Fibroblast of lung (primary cell): ENCODE data around the gene STRIP2. TPM values are rescaled to one million over a fixed set of nuclear protein-coding genes. Genes with fewer than 3 reads are reported as not detected.

Experiments used
- DNase-seq, 2 donors: peaks; one replicate each; pipeline versions ENCODE4 v3.0.0 to v3.0.0-alpha.2; 2010; ENCODE audit warnings: low read depth in 2 of 2
- H2AFZ ChIP-seq: 2 replicates; pipeline ENCODE4 v1.5.1; 2012; ENCODE audit warnings: low read length, control low read depth, inconsistent platforms
- H3K27ac ChIP-seq: 2 replicates; pipeline ENCODE4 v1.5.1; 2011; ENCODE audit warnings: low read length, control low read depth; ENCODE audit not compliant: insufficient read depth
- H3K27me3 ChIP-seq: 2 replicates; pipeline ENCODE4 v1.5.1; 2011; ENCODE audit warnings: mild to moderate bottlenecking, low read length; ENCODE audit not compliant: control insufficient read depth, insufficient read depth
- H3K36me3 ChIP-seq: 2 replicates; pipeline ENCODE4 v1.5.1; 2011; ENCODE audit warnings: low read length; ENCODE audit not compliant: control insufficient read depth, insufficient read depth
- H3K4me1 ChIP-seq: 2 replicates; pipeline ENCODE4 v1.5.1; 2011; ENCODE audit warnings: low read length; ENCODE audit not compliant: control insufficient read depth, insufficient read depth; ENCODE audit errors: extremely low read depth
- H3K4me2 ChIP-seq: 2 replicates; pipeline ENCODE4 v1.5.1; 2011; ENCODE audit warnings: low read length, control low read depth; ENCODE audit not compliant: insufficient read depth; ENCODE audit errors: extremely low read depth
- H3K4me3 ChIP-seq, 4 experiments: fragments of 200-600 bp in 1 of 4; sonication (generic) in 1 of 4; replicated peaks in 1 of 4; 2 replicates each; pipeline ENCODE4 v1.5.1; 2011 to 2016; ENCODE audit warnings: low read length in 4 of 4, low read depth in 3 of 4, mild to moderate bottlenecking in 3 of 4, control low read depth in 2 of 4, inconsistent platforms in 1 of 4, mixed read lengths in 1 of 4; ENCODE audit not compliant: insufficient read depth in 1 of 4; ENCODE audit errors: control extremely low read depth in 1 of 4
- H3K79me2 ChIP-seq: 2 replicates; pipeline ENCODE4 v1.5.1; 2012; ENCODE audit warnings: mild to moderate bottlenecking, low read length, inconsistent platforms; ENCODE audit not compliant: control insufficient read depth, insufficient read depth
- H3K9ac ChIP-seq: 2 replicates; pipeline ENCODE4 v1.5.1; 2011; ENCODE audit warnings: mild to moderate bottlenecking, low read length, control low read depth; ENCODE audit not compliant: insufficient read depth
- H3K9me3 ChIP-seq: 2 replicates; pipeline ENCODE4 v1.5.1; 2012; ENCODE audit warnings: low read depth, low read length; ENCODE audit not compliant: control insufficient read depth, insufficient read depth
- H4K20me1 ChIP-seq: 2 replicates; pipeline ENCODE4 v1.5.1; 2011; ENCODE audit warnings: low read length; ENCODE audit not compliant: control insufficient read depth, insufficient read depth; ENCODE audit errors: extremely low read depth
- CTCF ChIP-seq, 2 donors: IDR thresholded peaks in 1 of 2; conservative IDR thresholded peaks in 1 of 2; 1 replicate in 1 of 2; 2 replicates in 1 of 2; pipeline ENCODE4 v1.5.1; 2011 to 2012; ENCODE audit warnings: low read length in 2 of 2, control low read depth in 1 of 2, inconsistent platforms in 1 of 2, low read depth in 1 of 2, mild to moderate bottlenecking in 1 of 2
- EZH2 ChIP-seq: IDR thresholded peaks from 2 replicates; pipeline ENCODE4 v1.5.1; 2012; ENCODE audit warnings: low read length, control low read depth, mild to moderate bottlenecking; ENCODE audit errors: missing control alignments
- polyA plus RNA-seq, 2 donors: library from polyadenylated mRNA; depleted of rRNA in 1 of 2; stranded (reverse) in 1 of 2; unstranded in 1 of 2; fragments of >200 nt; gene quantifications; 2 replicates each; pipeline ENCODE4 v1.2.1, GENCODE V29; 2011 to 2012; ENCODE audit warnings: missing spikeins in 1 of 2
- total RNA-seq: library from RNA; depleted of rRNA; stranded (reverse); fragments of >200 nt; gene quantifications from 2 replicates; pipeline ENCODE4 v1.2.1, GENCODE V29; 2014

The STRIP2 gene
- total and polyA plus RNA-seq, 2 donors (not counting 1 experiment from before 2014, with no cell fraction given) = 1.9 to 10.9 TPM

- Histone ChIP-seq H3K9ac (no peak overlapping the region), H2AFZ (no peak overlapping the region), H3K27ac (no peak overlapping the region), H3K4me1 (peaks cover 2% of the 10 kb centered on the region), H3K4me2 (no peak overlapping the region), H3K36me3 (no peaks in the 10 kb centered on the region), H3K4me3 (no peak overlapping the region), H3K27me3 (peaks cover 4% of the 10 kb centered on the region), H3K79me2 (no peaks in the 10 kb centered on the region), H4K20me1 (no peaks in the 10 kb centered on the region), H3K9me3 (no peaks in the 10 kb centered on the region)
- TF ChIP-seq CTCF (conservative IDR thresholded peaks at IDR 0.05 in 1 of 2, IDR thresholded peaks at IDR 0.05 in 1 of 2; ENCODE audit: low read depth in 1 of 2, low read length in 2 of 2) (no peak), EZH2 (no peak)
- no peak for DNase-seq
These were observed 65.8 kb downstream of the STRIP2 start for GRCh38 chr7:129499999-129500398.

- peak within 1 kb of the TSS; percentile 69 for H2AFZ ChIP-seq
- peak; percentile 51 to 58 for DNase-seq
- H3K4me3 ChIP-seq = peak within 1 kb of the TSS; percentile 53 to 61 (median 58)
- H3K4me1 ChIP-seq = peaks cover 2% of the 10 kb centered on the region
- no peak for TF ChIP-seq CTCF (conservative IDR thresholded peaks at IDR 0.05 in 1 of 2, IDR thresholded peaks at IDR 0.05 in 1 of 2; ENCODE audit: low read depth in 1 of 2, low read length in 2 of 2)
- TF ChIP-seq EZH2 = no peak
- H3K79me2 ChIP-seq = no peaks in the 10 kb centered on the region
- no peak within 1 kb of the TSS for H3K27ac ChIP-seq
- no peaks in the 10 kb centered on the region for H3K9me3 ChIP-seq
- H4K20me1 ChIP-seq = no peaks in the 10 kb centered on the region
- H3K9ac ChIP-seq = peak within 1 kb of the TSS; percentile 53
- H3K27me3 ChIP-seq = peaks cover 4% of the 10 kb centered on the region
- no peaks in the 10 kb centered on the region for H3K36me3 ChIP-seq
- peak within 1 kb of the TSS; percentile 88 for H3K4me2 ChIP-seq
These were observed 67.8 kb downstream of the STRIP2 start, which contains the start of gene SMKR1 for GRCh38 chr7:129501760-129502707. Gene SMKR1, plus strand, starts transcription at chr7:129502531. Its CDS starts 294 bp downstream, at chr7:129502825.
